Stomach (tissue), 4 donors: ENCODE data around the gene TASL.

Source experiments
- POLR2A ChIP-seq, 4 donors: fragments of 450-650 bp; IDR thresholded peaks; one replicate each; pipeline ENCODE4 v1.6.1; 2016; ENCODE audit warnings: antibody characterized with exemption in 4 of 4, control low read depth in 2 of 4, mild to moderate bottlenecking in 1 of 4, moderate library complexity in 1 of 4
- POLR2AphosphoS5 ChIP-seq, 3 donors: sonication (generic); formaldehyde crosslinking; IDR thresholded peaks; one replicate each; pipeline ENCODE4 v1.6.1; 2016; ENCODE audit warnings: antibody characterized with exemption in 3 of 3

DNA sequence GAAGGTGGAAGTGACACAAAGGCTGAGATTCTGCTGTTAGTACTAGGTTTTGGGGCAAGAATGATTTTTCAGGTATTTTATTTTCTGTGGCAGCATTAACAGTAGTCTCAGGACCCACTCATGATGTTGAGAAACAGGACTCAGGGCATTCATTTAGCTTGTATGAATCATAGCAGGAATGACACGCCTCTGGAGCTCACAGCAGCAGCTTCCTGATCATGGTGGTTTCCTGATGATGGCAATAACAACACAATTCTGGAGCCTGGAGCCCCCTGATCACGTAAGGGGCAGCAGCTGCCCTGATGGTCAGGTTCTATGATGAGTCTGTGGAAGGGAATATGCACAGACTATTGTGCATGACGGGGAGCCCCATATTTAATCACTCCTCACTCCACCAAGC is 47.0 kb downstream of the TASL start:
- TF ChIP-seq POLR2A (IDR thresholded peaks at IDR 0.05) (no peak), POLR2AphosphoS5 (IDR thresholded peaks at IDR 0.05) (no peak)
